HepG2 (cell line): ENCODE results near the gene PPM1G. TPM values are rescaled to one million over a fixed set of nuclear protein-coding genes. Genes with fewer than 3 reads are reported as not detected.

Experiments
- CC2D1A ChIP-seq: sonication (generic); formaldehyde crosslinking; IDR thresholded peaks from 2 replicates; pipeline ENCODE4 v1.8.1; 2023; ENCODE audit warnings: mild to moderate bottlenecking, missing genetic modification reagents
- CENPX ChIP-seq: sonication (generic); formaldehyde crosslinking; IDR thresholded peaks from 2 replicates; pipeline ENCODE4 v1.9.0; 2021; ENCODE audit warnings: mild to moderate bottlenecking, missing genetic modification reagents, moderate library complexity
- FOXK2 ChIP-seq: fragments of 450-650 bp; IDR thresholded peaks from 2 replicates; pipeline ENCODE4 v1.6.1; 2016
- LBX2 ChIP-seq: sonication (generic); formaldehyde crosslinking; IDR thresholded peaks from 2 replicates; pipeline ENCODE4 v1.5.0; 2020; ENCODE audit warnings: missing genetic modification reagents, mild to moderate bottlenecking, borderline replicate concordance
- MAF1 ChIP-seq: sonication (generic); formaldehyde crosslinking; IDR thresholded peaks from 2 replicates; pipeline ENCODE4 v1.5.0; 2020; ENCODE audit warnings: missing genetic modification reagents, borderline replicate concordance
- MAX ChIP-seq: IDR thresholded peaks from 2 replicates; pipeline ENCODE4 v1.6.1; 2012; ENCODE audit warnings: inconsistent platforms
- SP140L ChIP-seq: sonication (generic); formaldehyde crosslinking; IDR thresholded peaks from 2 replicates; pipeline ENCODE4 v1.4.0; 2020; ENCODE audit warnings: missing genetic modification reagents, borderline replicate concordance
- SRSF1 ChIP-seq: fragments of 200-400 bp; formaldehyde crosslinking; optimal IDR thresholded peaks from 2 replicates; pipeline ENCODE3; 2017; ENCODE audit warnings: mild to moderate bottlenecking, low read depth, low read length, moderate library complexity
- ZFP1 ChIP-seq: IDR thresholded peaks from 2 replicates; pipeline ENCODE4 v1.6.1; 2016
- ZNF136 ChIP-seq: sonication (generic); formaldehyde crosslinking; IDR thresholded peaks from 2 replicates; pipeline ENCODE4 v1.8.1; 2022; ENCODE audit warnings: low read depth, mild to moderate bottlenecking, moderate library complexity, missing genetic modification reagents
- ZNF207 ChIP-seq: fragments of 450-650 bp; IDR thresholded peaks from 2 replicates; pipeline ENCODE4 v1.6.1; 2016; ENCODE audit warnings: antibody characterized with exemption, borderline replicate concordance
- ZNF224 ChIP-seq: sonication (generic); formaldehyde crosslinking; IDR thresholded peaks from 2 replicates; pipeline ENCODE4 v1.5.0; 2020; ENCODE audit warnings: mild to moderate bottlenecking, missing genetic modification reagents
- ZNF280B ChIP-seq: sonication (generic); formaldehyde crosslinking; IDR thresholded peaks from 2 replicates; pipeline ENCODE4 v1.5.0; 2020; ENCODE audit warnings: missing genetic modification reagents, mild to moderate bottlenecking, borderline replicate concordance
- ZNF616 ChIP-seq: sonication (generic); formaldehyde crosslinking; IDR thresholded peaks from 2 replicates; pipeline ENCODE4 v1.5.0; 2020; ENCODE audit warnings: low read depth, mild to moderate bottlenecking, missing genetic modification reagents
- ZNF724P ChIP-seq: sonication (generic); formaldehyde crosslinking; IDR thresholded peaks from 2 replicates; pipeline ENCODE4 v1.8.0; 2022; ENCODE audit warnings: missing genetic modification reagents, borderline replicate concordance
- ZNF839 ChIP-seq: sonication (generic); formaldehyde crosslinking; IDR thresholded peaks from 2 replicates; pipeline ENCODE4 v1.4.0; 2020; ENCODE audit warnings: missing genetic modification reagents, mild to moderate bottlenecking, borderline replicate concordance
- ZSCAN22 ChIP-seq: sonication (generic); formaldehyde crosslinking; IDR thresholded peaks from 2 replicates; pipeline ENCODE4 v1.4.0; 2020; ENCODE audit warnings: mild to moderate bottlenecking, missing genetic modification reagents
- polyA plus RNA-seq, 8 experiments: library from polyadenylated mRNA; depleted of rRNA in 3 of 8; stranded (reverse) in 7 of 8; unstranded in 1 of 8; fragments of >200 nt; fragmentation: Illumina TruSeq in 4 of 8; extraction: Trizol in 4 of 8; gene quantifications; 2 replicates each; pipeline versions ENCODE4 v1.2.1 to v1.2.3, GENCODE V29; 2011 to 2016; ENCODE audit warnings: low read depth in 4 of 8, missing spikeins in 1 of 8, mixed read lengths in 1 of 8; ENCODE audit not compliant: insufficient read depth in 1 of 8
- total RNA-seq, 5 experiments: library from RNA; depleted of rRNA; stranded (reverse); fragments of >200 nt; fragmentation: Illumina TruSeq; extraction: Trizol; gene quantifications; 2 replicates each; pipeline ENCODE4 v1.2.3, GENCODE V29; 2016; ENCODE audit warnings: low read depth in 1 of 5
- TF ChIP-seq, protein P1 (sequence below): sonication (generic); formaldehyde crosslinking; IDR thresholded peaks from 2 replicates; pipeline ENCODE4 v1.9.0; 2021; ENCODE audit warnings: mild to moderate bottlenecking, missing genetic modification reagents
- TF ChIP-seq, protein P2 (sequence below): sonication (generic); formaldehyde crosslinking; IDR thresholded peaks from 2 replicates; pipeline ENCODE4 v1.9.0; 2022; ENCODE audit warnings: low read depth, missing genetic modification reagents

Gene PPM1G
- total and polyA plus RNA-seq, 2 of the 13 experiments (the other 11 are each of a cell fraction or from before 2014, with no cell fraction given): 58.2 to 213 TPM

GRCh38 chr2:27380626-27381545, 28.5 kb downstream of the PPM1G start, which contains the start of gene ZNF513 (continued):
- TF ChIP-seq ZNF280B: 0 out of 2 replicates have a peak, but pooled peaks have one; percentile 59
- TF ChIP-seq ZNF136 (CRISPR knock-in tag): no peak
- no peak for TF ChIP-seq ZSCAN22 (CRISPR knock-in tag)
- TF ChIP-seq ZNF724P (CRISPR knock-in tag): peak; percentile 69; the same call in 1 of the 2 replicates
- TF ChIP-seq LBX2 (CRISPR knock-in tag): no peak
- TF ChIP-seq, protein P1, sequence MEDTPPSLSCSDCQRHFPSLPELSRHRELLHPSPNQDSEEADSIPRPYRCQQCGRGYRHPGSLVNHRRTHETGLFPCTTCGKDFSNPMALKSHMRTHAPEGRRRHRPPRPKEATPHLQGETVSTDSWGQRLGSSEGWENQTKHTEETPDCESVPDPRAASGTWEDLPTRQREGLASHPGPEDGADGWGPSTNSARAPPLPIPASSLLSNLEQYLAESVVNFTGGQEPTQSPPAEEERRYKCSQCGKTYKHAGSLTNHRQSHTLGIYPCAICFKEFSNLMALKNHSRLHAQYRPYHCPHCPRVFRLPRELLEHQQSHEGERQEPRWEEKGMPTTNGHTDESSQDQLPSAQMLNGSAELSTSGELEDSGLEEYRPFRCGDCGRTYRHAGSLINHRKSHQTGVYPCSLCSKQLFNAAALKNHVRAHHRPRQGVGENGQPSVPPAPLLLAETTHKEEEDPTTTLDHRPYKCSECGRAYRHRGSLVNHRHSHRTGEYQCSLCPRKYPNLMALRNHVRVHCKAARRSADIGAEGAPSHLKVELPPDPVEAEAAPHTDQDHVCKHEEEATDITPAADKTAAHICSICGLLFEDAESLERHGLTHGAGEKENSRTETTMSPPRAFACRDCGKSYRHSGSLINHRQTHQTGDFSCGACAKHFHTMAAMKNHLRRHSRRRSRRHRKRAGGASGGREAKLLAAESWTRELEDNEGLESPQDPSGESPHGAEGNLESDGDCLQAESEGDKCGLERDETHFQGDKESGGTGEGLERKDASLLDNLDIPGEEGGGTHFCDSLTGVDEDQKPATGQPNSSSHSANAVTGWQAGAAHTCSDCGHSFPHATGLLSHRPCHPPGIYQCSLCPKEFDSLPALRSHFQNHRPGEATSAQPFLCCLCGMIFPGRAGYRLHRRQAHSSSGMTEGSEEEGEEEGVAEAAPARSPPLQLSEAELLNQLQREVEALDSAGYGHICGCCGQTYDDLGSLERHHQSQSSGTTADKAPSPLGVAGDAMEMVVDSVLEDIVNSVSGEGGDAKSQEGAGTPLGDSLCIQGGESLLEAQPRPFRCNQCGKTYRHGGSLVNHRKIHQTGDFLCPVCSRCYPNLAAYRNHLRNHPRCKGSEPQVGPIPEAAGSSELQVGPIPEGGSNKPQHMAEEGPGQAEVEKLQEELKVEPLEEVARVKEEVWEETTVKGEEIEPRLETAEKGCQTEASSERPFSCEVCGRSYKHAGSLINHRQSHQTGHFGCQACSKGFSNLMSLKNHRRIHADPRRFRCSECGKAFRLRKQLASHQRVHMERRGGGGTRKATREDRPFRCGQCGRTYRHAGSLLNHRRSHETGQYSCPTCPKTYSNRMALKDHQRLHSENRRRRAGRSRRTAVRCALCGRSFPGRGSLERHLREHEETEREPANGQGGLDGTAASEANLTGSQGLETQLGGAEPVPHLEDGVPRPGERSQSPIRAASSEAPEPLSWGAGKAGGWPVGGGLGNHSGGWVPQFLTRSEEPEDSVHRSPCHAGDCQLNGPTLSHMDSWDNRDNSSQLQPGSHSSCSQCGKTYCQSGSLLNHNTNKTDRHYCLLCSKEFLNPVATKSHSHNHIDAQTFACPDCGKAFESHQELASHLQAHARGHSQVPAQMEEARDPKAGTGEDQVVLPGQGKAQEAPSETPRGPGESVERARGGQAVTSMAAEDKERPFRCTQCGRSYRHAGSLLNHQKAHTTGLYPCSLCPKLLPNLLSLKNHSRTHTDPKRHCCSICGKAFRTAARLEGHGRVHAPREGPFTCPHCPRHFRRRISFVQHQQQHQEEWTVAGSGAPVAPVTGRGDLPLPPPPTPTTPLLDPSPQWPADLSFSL (CRISPR knock-in tag): no peak
- TF ChIP-seq ZNF839 (CRISPR knock-in tag): no peak
- TF ChIP-seq ZFP1 (CRISPR knock-in tag): no peak
- TF ChIP-seq ZNF207: no peak
- no peak for TF ChIP-seq FOXK2
- TF ChIP-seq MAX: peak; percentile 86
- no peak for TF ChIP-seq ZNF616 (CRISPR knock-in tag)
- peak; percentile 79 for TF ChIP-seq SRSF1
- TF ChIP-seq MAF1 (CRISPR knock-in tag): no peak
- no peak for TF ChIP-seq SP140L (CRISPR knock-in tag)
- TF ChIP-seq CENPX (CRISPR knock-in tag): no peak
- no peak for TF ChIP-seq ZNF224 (CRISPR knock-in tag)
- TF ChIP-seq, protein P2, sequence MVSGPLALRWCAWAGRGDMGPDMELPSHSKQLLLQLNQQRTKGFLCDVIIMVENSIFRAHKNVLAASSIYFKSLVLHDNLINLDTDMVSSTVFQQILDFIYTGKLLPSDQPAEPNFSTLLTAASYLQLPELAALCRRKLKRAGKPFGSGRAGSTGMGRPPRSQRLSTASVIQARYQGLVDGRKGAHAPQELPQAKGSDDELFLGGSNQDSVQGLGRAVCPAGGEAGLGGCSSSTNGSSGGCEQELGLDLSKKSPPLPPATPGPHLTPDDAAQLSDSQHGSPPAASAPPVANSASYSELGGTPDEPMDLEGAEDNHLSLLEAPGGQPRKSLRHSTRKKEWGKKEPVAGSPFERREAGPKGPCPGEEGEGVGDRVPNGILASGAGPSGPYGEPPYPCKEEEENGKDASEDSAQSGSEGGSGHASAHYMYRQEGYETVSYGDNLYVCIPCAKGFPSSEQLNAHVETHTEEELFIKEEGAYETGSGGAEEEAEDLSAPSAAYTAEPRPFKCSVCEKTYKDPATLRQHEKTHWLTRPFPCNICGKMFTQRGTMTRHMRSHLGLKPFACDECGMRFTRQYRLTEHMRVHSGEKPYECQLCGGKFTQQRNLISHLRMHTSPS (CRISPR knock-in tag): no peak
- TF ChIP-seq CC2D1A (CRISPR knock-in tag): no peak
